Neuronal stem cell (in vitro differentiated cells): ENCODE measurements around the gene MINDY3.
"Not testable (repeated sequence)": the region's sequence is repeated elsewhere in the genome, so short reads cannot be mapped to it uniquely, and the experiment has no call there.

Experiments used
- DNase-seq: peaks from one replicate; pipeline ENCODE4 v3.0.0-alpha.2; 2013; ENCODE audit warnings: low spot score
- H2AFZ ChIP-seq: one replicate; pipeline ENCODE4 v1.6.1; 2013; ENCODE audit warnings: mild to moderate bottlenecking, low read length, inconsistent platforms
- H2AK5ac ChIP-seq: 2 replicates; pipeline ENCODE4 v1.6.1; 2013; ENCODE audit warnings: low read depth, mild to moderate bottlenecking, inconsistent platforms, low read length, moderate library complexity, mixed read lengths
- H2BK120ac ChIP-seq: 2 replicates; pipeline ENCODE4 v1.6.1; 2013; ENCODE audit warnings: low read depth, mild to moderate bottlenecking, inconsistent platforms, low read length, moderate library complexity, mixed read lengths
- H2BK12ac ChIP-seq: one replicate; pipeline ENCODE4 v1.6.1; 2013; ENCODE audit warnings: low read length, inconsistent platforms
- H2BK15ac ChIP-seq: 2 replicates; pipeline ENCODE4 v1.6.1; 2013; ENCODE audit warnings: mild to moderate bottlenecking, low read length, inconsistent platforms, mixed read lengths
- H2BK5ac ChIP-seq: one replicate; pipeline ENCODE4 v1.6.1; 2013; ENCODE audit warnings: inconsistent platforms, mild to moderate bottlenecking, low read length, moderate library complexity
- H3K14ac ChIP-seq: one replicate; pipeline ENCODE4 v1.6.1; 2013; ENCODE audit warnings: low read length, inconsistent platforms
- H3K18ac ChIP-seq: 2 replicates; pipeline ENCODE4 v1.6.1; 2013; ENCODE audit warnings: low read length, inconsistent platforms
- H3K23ac ChIP-seq: 2 replicates; pipeline ENCODE4 v1.6.1; 2013; ENCODE audit warnings: low read depth, mild to moderate bottlenecking, mixed read lengths, low read length, inconsistent platforms; ENCODE audit not compliant: poor library complexity
- H3K27ac ChIP-seq: replicated peaks from 3 replicates; pipeline ENCODE4 v1.5.1; 2013; ENCODE audit warnings: low read length, inconsistent platforms
- H3K27me3 ChIP-seq, 3 experiments: 2 replicates each; pipeline ENCODE4 v1.6.1; 2013; ENCODE audit warnings: low read length in 3 of 3, mild to moderate bottlenecking in 2 of 3, inconsistent platforms in 1 of 3, low read depth in 1 of 3, mixed read lengths in 1 of 3, moderate library complexity in 1 of 3; ENCODE audit not compliant: control insufficient read depth in 3 of 3, insufficient read depth in 3 of 3
- H3K36me3 ChIP-seq, 2 donors: replicated peaks in 1 of 2; 2 replicates each; pipeline ENCODE4 v1.6.1; 2013; ENCODE audit warnings: low read length in 2 of 2; ENCODE audit not compliant: control insufficient read depth in 2 of 2, insufficient read depth in 2 of 2
- H3K4ac ChIP-seq: 2 replicates; pipeline ENCODE4 v1.6.1; 2013; ENCODE audit warnings: inconsistent platforms, mild to moderate bottlenecking, low read length, moderate library complexity
- H3K4me1 ChIP-seq, 2 donors: 1 replicate in 1 of 2; 2 replicates in 1 of 2; pipeline ENCODE4 v1.6.1; 2013; ENCODE audit warnings: low read length in 2 of 2, low read depth in 1 of 2; ENCODE audit not compliant: control insufficient read depth in 2 of 2, insufficient read depth in 1 of 2
- H3K4me2 ChIP-seq: one replicate; pipeline ENCODE4 v1.6.1; 2013; ENCODE audit warnings: mild to moderate bottlenecking, low read length, inconsistent platforms; ENCODE audit not compliant: insufficient read depth, poor library complexity, severe bottlenecking
- H3K4me3 ChIP-seq, 2 donors: 2 replicates each; pipeline ENCODE4 v1.5.1; 2013; ENCODE audit warnings: low read length in 2 of 2, mild to moderate bottlenecking in 2 of 2, inconsistent platforms in 1 of 2, moderate library complexity in 1 of 2
- H3K79me1 ChIP-seq: one replicate; pipeline ENCODE4 v1.6.1; 2013; ENCODE audit warnings: low read depth, mild to moderate bottlenecking, inconsistent platforms, low read length, moderate library complexity
- H3K9ac ChIP-seq: one replicate; pipeline ENCODE4 v1.6.1; 2013; ENCODE audit warnings: mild to moderate bottlenecking, low read depth, low read length, inconsistent platforms; ENCODE audit not compliant: poor library complexity
- H3K9me3 ChIP-seq, 2 donors: replicated peaks in 1 of 2; 2 replicates each; pipeline versions ENCODE3 to v1.6.1; 2013; ENCODE audit warnings: low read length in 2 of 2, mild to moderate bottlenecking in 2 of 2, inconsistent platforms in 1 of 2, low read depth in 1 of 2, mixed read lengths in 1 of 2, moderate library complexity in 1 of 2; ENCODE audit not compliant: control insufficient read depth in 2 of 2, insufficient read depth in 1 of 2
- H4K8ac ChIP-seq: one replicate; pipeline ENCODE4 v1.6.1; 2013; ENCODE audit warnings: low read depth, mild to moderate bottlenecking, inconsistent platforms, low read length, moderate library complexity
- H4K91ac ChIP-seq: one replicate; pipeline ENCODE4 v1.6.1; 2013; ENCODE audit warnings: low read length, low read depth, mild to moderate bottlenecking, inconsistent platforms; ENCODE audit not compliant: poor library complexity
- WGBS, 2 donors: extraction: QIAGEN DNeasy Blood & Tissue Kit; methylation state at CpG; one replicate each; pipeline ENCODE4 v1.1.7; 2013; ENCODE audit warnings: missing lambda C conversion rate in 2 of 2, mixed read lengths in 1 of 2; ENCODE audit not compliant: insufficient read length in 2 of 2, insufficient replicate concordance in 1 of 2; ENCODE audit errors: extremely low coverage in 2 of 2; 5-methylcytosine and 5-hydroxymethylcytosine counted together

MINDY3 gene

GRCh38 chr10:15762239-15762638, 98.1 kb downstream of the MINDY3 start:
- not testable (repeated sequence) for H3K36me3 ChIP-seq, H4K91ac ChIP-seq, H3K9me3 ChIP-seq, H2BK5ac ChIP-seq, H3K4me1 ChIP-seq, H2BK120ac ChIP-seq, H3K27ac ChIP-seq, H2BK12ac ChIP-seq, H3K4ac ChIP-seq, H2BK15ac ChIP-seq, DNase-seq, H3K23ac ChIP-seq, H3K79me1 ChIP-seq, H3K4me3 ChIP-seq, H2AK5ac ChIP-seq, H3K27me3 ChIP-seq, H3K18ac ChIP-seq, H3K9ac ChIP-seq, H3K14ac ChIP-seq, H4K8ac ChIP-seq, H2AFZ ChIP-seq, H3K4me2 ChIP-seq
- WGBS, 2 donors: no CpG with 5 or more reads among the region's 6 CpGs

GRCh38 chr10:15761224-15761623, 99.1 kb downstream of the MINDY3 start:
- not testable (repeated sequence) for H3K9ac ChIP-seq, H2BK120ac ChIP-seq, H3K4ac ChIP-seq, H2BK5ac ChIP-seq, H3K23ac ChIP-seq, H3K27me3 ChIP-seq, H2AK5ac ChIP-seq, H3K9me3 ChIP-seq, H2BK12ac ChIP-seq, H3K4me3 ChIP-seq, H2BK15ac ChIP-seq, H3K14ac ChIP-seq, H3K79me1 ChIP-seq, H3K4me2 ChIP-seq, H2AFZ ChIP-seq, DNase-seq, H3K27ac ChIP-seq, H3K36me3 ChIP-seq, H4K8ac ChIP-seq, H3K4me1 ChIP-seq, H3K18ac ChIP-seq, H4K91ac ChIP-seq
- no CpG with 5 or more reads among the region's 4 CpGs for WGBS, 2 donors

GRCh38 chr10:15760681-15761080, 99.6 kb downstream of the MINDY3 start:
- Histone ChIP-seq H2BK120ac (no peak overlapping the region), H3K4ac (no peak overlapping the region), H3K23ac (no peak overlapping the region), H3K4me3 (no peak overlapping the region), H3K9ac (no peak overlapping the region), H3K9me3 (peaks cover 0 to 2% of the 10 kb centered on the region in 2 donors), H2AFZ (no peak overlapping the region), H2BK5ac (no peak overlapping the region), H4K8ac (no peak overlapping the region), H2AK5ac (no peak overlapping the region), H3K4me2 (no peak overlapping the region), H3K14ac (no peak overlapping the region), H2BK12ac (no peak overlapping the region), H3K4me1 (no peaks in the 10 kb centered on the region), H3K27ac (no peak overlapping the region), H3K27me3 (peaks cover 0 to 5% (median 0%) of the 10 kb centered on the region in 3 experiments), H3K79me1 (peaks cover 2% of the 10 kb centered on the region), H3K36me3 (no peaks in the 10 kb centered on the region), H3K18ac (no peak overlapping the region), H2BK15ac (no peak overlapping the region), H4K91ac (no peak overlapping the region)
- no CpG with 5 or more reads among the region's 2 CpGs for WGBS, 2 donors
- DNase-seq: no peak

- no peak overlapping the region for H3K27ac ChIP-seq
- H3K9me3 ChIP-seq: peaks cover 0 to 2% of the 10 kb centered on the region in 2 donors
- no peak overlapping the region for H2BK5ac ChIP-seq
- H4K8ac ChIP-seq: no peak overlapping the region
- no peak overlapping the region for H2BK120ac ChIP-seq
- H3K27me3 ChIP-seq: peaks cover 0 to 5% (median 0%) of the 10 kb centered on the region in 3 experiments
- no peak overlapping the region for H2AFZ ChIP-seq
- DNase-seq: no peak
- H3K4me3 ChIP-seq: no peak overlapping the region
- H3K4me1 ChIP-seq: no peaks in the 10 kb centered on the region
- H3K9ac ChIP-seq: no peak overlapping the region
- H3K79me1 ChIP-seq: no peaks in the 10 kb centered on the region
- no peak overlapping the region for H3K23ac ChIP-seq
- H3K4ac ChIP-seq: no peak overlapping the region
- no peak overlapping the region for H2BK15ac ChIP-seq
- H4K91ac ChIP-seq: no peak overlapping the region
- no peak overlapping the region for H2AK5ac ChIP-seq
- no peak overlapping the region for H3K4me2 ChIP-seq
- H3K18ac ChIP-seq: no peak overlapping the region
- H3K36me3 ChIP-seq: no peaks in the 10 kb centered on the region
- H2BK12ac ChIP-seq: no peak overlapping the region
- H3K14ac ChIP-seq: no peak overlapping the region
Measured at GRCh38 chr10:15759265-15759664, 101.0 kb downstream of the MINDY3 start.
